ENCODE results near the gene PABPN1. TPM values are rescaled to one million over a fixed set of nuclear protein-coding genes. Genes with fewer than 3 reads are reported as not detected.
A peak's percentile ranks its signal among the peaks of the same experiment; 100 is the strongest.

PABPN1 gene
- total RNA-seq, 1 experiment from 2014 or later: 287 TPM

GRCh38 chr14:23299211-23299957 lies 21.9 kb upstream of the PABPN1 start:
- Histone ChIP-seq H3K27ac (ENCODE audit: low read depth, low read length, poor library complexity, severe bottlenecking) (no peak overlapping the region), H3K36me3 (ENCODE audit: insufficient read depth, low read length, poor library complexity, severe bottlenecking) (peaks cover 3% of the 10 kb centered on the region), H3K9me3 (ENCODE audit: low read depth, low read length, poor library complexity, severe bottlenecking) (no peaks in the 10 kb centered on the region), H3K4me3 (ENCODE audit: low read depth, low read length, poor library complexity, severe bottlenecking) (no peak overlapping the region), H3K4me1 (ENCODE audit: insufficient read depth, low read length, poor library complexity, severe bottlenecking) (peaks cover 27% of the 10 kb centered on the region), H3K27me3 (replicated peaks; ENCODE audit: insufficient read depth, low read depth, low read length, poor library complexity) (no peaks in the 10 kb centered on the region)
- no peak for TF ChIP-seq EZH2 (IDR thresholded peaks at IDR 0.05; ENCODE audit: borderline replicate concordance, low read depth, low read length, poor library complexity, severe bottlenecking)
- TF ChIP-seq CTCF (conservative IDR thresholded peaks at IDR 0.05; ENCODE audit: low read depth, low read length): peak; percentile 55
- ChIA-PET CTCF (interaction anchor here (0.5 to 0.8 kb wide), 4 partner anchors 13 to 882 kb away, joined by 3 to 6 read pairs (median 5); no protein-coding TSS in a partner anchor), POLR2A (ENCODE audit: low non-redundant PET) (no interaction called here)
- DNase-seq (ENCODE audit: low spot score): peak; percentile 71
- no TSS peak for BruUV-seq (replicated peaks)
- intact Hi-C loops (cut with micrococcal nuclease; ENCODE audit: unreplicated experiment): loop anchor here (2.0 to 10.0 kb wide), 2 partner anchors 35 to 175 kb away; no protein-coding TSS in a partner anchor

- Histone ChIP-seq H3K4me1 (ENCODE audit: insufficient read depth, low read length, poor library complexity, severe bottlenecking) (peaks cover 24% of the 10 kb centered on the region), H3K9me3 (ENCODE audit: low read depth, low read length, poor library complexity, severe bottlenecking) (no peaks in the 10 kb centered on the region), H3K27ac (ENCODE audit: low read depth, low read length, poor library complexity, severe bottlenecking) (peak overlapping the region; percentile 72), H3K4me3 (ENCODE audit: low read depth, low read length, poor library complexity, severe bottlenecking) (peak overlapping the region; percentile 65), H3K27me3 (replicated peaks; ENCODE audit: insufficient read depth, low read depth, low read length, poor library complexity) (no peaks in the 10 kb centered on the region), H3K36me3 (ENCODE audit: insufficient read depth, low read length, poor library complexity, severe bottlenecking) (peaks cover 3% of the 10 kb centered on the region)
- POLR2A ChIA-PET (ENCODE audit: low non-redundant PET): interaction anchor here (0.5 kb wide), 1 partner anchor 219 kb away, joined by 3 read pairs; no protein-coding TSS in a partner anchor
- no peak for DNase-seq (ENCODE audit: low spot score)
- TF ChIP-seq EZH2 (IDR thresholded peaks at IDR 0.05; ENCODE audit: borderline replicate concordance, low read depth, low read length, poor library complexity, severe bottlenecking) (no peak), CTCF (conservative IDR thresholded peaks at IDR 0.05; ENCODE audit: low read depth, low read length) (no peak)
- intact Hi-C loops (cut with micrococcal nuclease; ENCODE audit: unreplicated experiment): loop anchor here (2.0 to 10.0 kb wide), 2 partner anchors 35 to 175 kb away; no protein-coding TSS in a partner anchor
- BruUV-seq (replicated peaks): no TSS peak
- CTCF ChIA-PET: interaction anchor here (0.6 to 1.0 kb wide), 4 partner anchors 14 to 881 kb away, joined by 3 to 6 read pairs (median 4); no protein-coding TSS in a partner anchor
These were observed 21.1 kb upstream of the PABPN1 start for GRCh38 chr14:23299986-23300686.

GRCh38 chr14:23300687-23301223 lies 20.5 kb upstream of the PABPN1 start:
- H3K27me3 ChIP-seq (replicated peaks; ENCODE audit: insufficient read depth, low read depth, low read length, poor library complexity): no peaks in the 10 kb centered on the region
- H3K27ac ChIP-seq (ENCODE audit: low read depth, low read length, poor library complexity, severe bottlenecking): peak overlapping the region; percentile 72
- POLR2A ChIA-PET (ENCODE audit: low non-redundant PET): interaction anchor here (0.5 kb wide), 1 partner anchor 220 kb away, joined by 3 read pairs; no protein-coding TSS in a partner anchor
- H3K4me3 ChIP-seq (ENCODE audit: low read depth, low read length, poor library complexity, severe bottlenecking): peak overlapping the region; percentile 65
- TSS peak; percentile 70 for BruUV-seq (replicated peaks)
- no peak for DNase-seq (ENCODE audit: low spot score)
- peaks cover 3% of the 10 kb centered on the region for H3K36me3 ChIP-seq (ENCODE audit: insufficient read depth, low read length, poor library complexity, severe bottlenecking)
- CTCF ChIA-PET: interaction anchor here (0.8 to 1.0 kb wide), 4 partner anchors 16 to 232 kb away, joined by 3 to 7 read pairs (median 4); partner anchors contain the start of gene PABPN1
- no peak for TF ChIP-seq EZH2 (IDR thresholded peaks at IDR 0.05; ENCODE audit: borderline replicate concordance, low read depth, low read length, poor library complexity, severe bottlenecking)
- TF ChIP-seq CTCF (conservative IDR thresholded peaks at IDR 0.05; ENCODE audit: low read depth, low read length): no peak
- no peaks in the 10 kb centered on the region for H3K9me3 ChIP-seq (ENCODE audit: low read depth, low read length, poor library complexity, severe bottlenecking)
- peaks cover 24% of the 10 kb centered on the region for H3K4me1 ChIP-seq (ENCODE audit: insufficient read depth, low read length, poor library complexity, severe bottlenecking)
- intact Hi-C loops (cut with micrococcal nuclease; ENCODE audit: unreplicated experiment): no loop called here

Measured in A673 (cell line).